ENCODE data around the gene TBC1D22A.
"Not testable (repeated sequence)": the region's sequence is repeated elsewhere in the genome, so short reads cannot be mapped to it uniquely, and the experiment has no call there.

The TBC1D22A gene

GRCh38 chr22:46774253-46774979 lies 12.0 kb downstream of the TBC1D22A start:
- no peak for FAIRE-seq

- no peak for FAIRE-seq
These were observed 12.8 kb downstream of the TBC1D22A start for GRCh38 chr22:46774980-46775849.

- FAIRE-seq: no peak
These were observed 13.7 kb downstream of the TBC1D22A start for GRCh38 chr22:46775850-46776826.

- FAIRE-seq: no peak
These were observed 14.6 kb downstream of the TBC1D22A start for GRCh38 chr22:46776876-46777608.

- no peak for FAIRE-seq
These were observed 15.1 kb downstream of the TBC1D22A start for GRCh38 chr22:46777609-46777970.

- no peak for FAIRE-seq
These were observed 16.6 kb downstream of the TBC1D22A start for GRCh38 chr22:46779023-46779422.

GRCh38 chr22:46779651-46780050 lies 17.2 kb downstream of the TBC1D22A start:
- FAIRE-seq: no peak

- no peak for FAIRE-seq
These were observed 18.0 kb downstream of the TBC1D22A start for GRCh38 chr22:46780453-46780852.

GRCh38 chr22:46781291-46781690 lies 18.8 kb downstream of the TBC1D22A start:
- FAIRE-seq: no peak

GRCh38 chr22:46782200-46782599 lies 19.8 kb downstream of the TBC1D22A start:
- FAIRE-seq: not testable (repeated sequence)

- no peak for FAIRE-seq
These were observed 21.3 kb downstream of the TBC1D22A start for GRCh38 chr22:46783721-46784120.

- FAIRE-seq: no peak
These were observed 26.2 kb downstream of the TBC1D22A start for GRCh38 chr22:46788441-46789172.

- FAIRE-seq: no peak
These were observed 27.5 kb downstream of the TBC1D22A start for GRCh38 chr22:46789992-46790391.

- FAIRE-seq: no peak
These were observed 28.8 kb downstream of the TBC1D22A start for GRCh38 chr22:46791201-46791731.

- no peak for FAIRE-seq
These were observed 29.8 kb downstream of the TBC1D22A start for GRCh38 chr22:46792061-46792796.

- FAIRE-seq: no peak
These were observed 30.4 kb downstream of the TBC1D22A start for GRCh38 chr22:46792841-46793261.

GRCh38 chr22:46793497-46793896 lies 31.0 kb downstream of the TBC1D22A start:
- no peak for FAIRE-seq

- no peak for FAIRE-seq
These were observed 31.6 kb downstream of the TBC1D22A start for GRCh38 chr22:46794067-46794466.

- no peak for FAIRE-seq
These were observed 32.0 kb downstream of the TBC1D22A start for GRCh38 chr22:46794491-46794890.

GRCh38 chr22:46795140-46795539 lies 32.7 kb downstream of the TBC1D22A start:
- no peak for FAIRE-seq

Measured in colon (tissue), 2 donors.